Measurements from ENCODE around the gene VPS13D. TPM values are rescaled to one million over a fixed set of nuclear protein-coding genes. Genes with fewer than 3 reads are reported as not detected.

Gene VPS13D
- total RNA-seq, 1 experiment from 2014 or later: 31.6 TPM

DNA sequence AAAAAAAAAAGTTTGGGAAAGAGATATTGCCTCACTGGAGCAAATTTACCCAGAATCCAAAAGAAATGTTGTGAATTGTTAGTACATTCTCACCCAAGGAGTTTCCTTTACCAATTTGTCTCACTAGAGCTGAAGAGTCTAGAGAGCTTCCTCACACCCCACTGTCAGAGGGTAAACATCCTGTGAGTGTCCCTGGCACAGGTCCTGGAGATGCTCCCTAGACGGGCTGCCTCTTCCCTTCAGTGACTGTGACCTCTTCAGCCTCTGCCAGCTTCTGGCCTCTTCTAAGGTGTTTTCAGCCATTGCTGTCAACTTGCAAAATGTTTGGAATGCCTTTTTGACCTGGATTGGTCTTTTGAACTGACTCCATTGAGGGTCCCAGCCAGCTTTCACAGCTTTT, 228.7 kb downstream of the VPS13D start (continued):
- TF ChIP-seq, protein P1, sequence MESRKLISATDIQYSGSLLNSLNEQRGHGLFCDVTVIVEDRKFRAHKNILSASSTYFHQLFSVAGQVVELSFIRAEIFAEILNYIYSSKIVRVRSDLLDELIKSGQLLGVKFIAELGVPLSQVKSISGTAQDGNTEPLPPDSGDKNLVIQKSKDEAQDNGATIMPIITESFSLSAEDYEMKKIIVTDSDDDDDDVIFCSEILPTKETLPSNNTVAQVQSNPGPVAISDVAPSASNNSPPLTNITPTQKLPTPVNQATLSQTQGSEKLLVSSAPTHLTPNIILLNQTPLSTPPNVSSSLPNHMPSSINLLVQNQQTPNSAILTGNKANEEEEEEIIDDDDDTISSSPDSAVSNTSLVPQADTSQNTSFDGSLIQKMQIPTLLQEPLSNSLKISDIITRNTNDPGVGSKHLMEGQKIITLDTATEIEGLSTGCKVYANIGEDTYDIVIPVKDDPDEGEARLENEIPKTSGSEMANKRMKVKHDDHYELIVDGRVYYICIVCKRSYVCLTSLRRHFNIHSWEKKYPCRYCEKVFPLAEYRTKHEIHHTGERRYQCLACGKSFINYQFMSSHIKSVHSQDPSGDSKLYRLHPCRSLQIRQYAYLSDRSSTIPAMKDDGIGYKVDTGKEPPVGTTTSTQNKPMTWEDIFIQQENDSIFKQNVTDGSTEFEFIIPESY (IDR thresholded peaks at IDR 0.05; ENCODE audit: extremely low read depth, insufficient replicate concordance, low read length): no peak
- no peak for TF ChIP-seq TCF7L2 (IDR thresholded peaks at IDR 0.05; ENCODE audit: borderline replicate concordance, extremely low read depth, insufficient read depth, insufficient read length)

DNA sequence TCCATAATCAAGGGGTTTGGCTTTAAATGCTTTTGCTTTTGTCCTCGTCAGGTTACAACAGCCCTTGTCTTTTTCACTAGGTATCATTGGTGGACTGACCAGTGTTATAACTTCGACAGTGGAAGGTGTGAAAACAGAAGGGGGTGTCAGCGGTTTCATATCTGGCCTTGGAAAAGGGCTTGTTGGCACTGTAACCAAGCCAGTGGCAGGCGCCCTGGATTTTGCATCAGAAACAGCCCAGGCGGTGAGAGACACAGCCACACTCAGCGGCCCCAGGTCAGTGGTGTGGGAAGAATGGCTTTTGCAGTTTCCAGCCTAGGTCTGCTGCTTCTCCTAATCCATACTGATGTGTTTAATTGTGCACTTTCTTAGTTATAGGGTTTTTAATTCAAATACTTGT, 230.3 kb downstream of the VPS13D start:
- ChIA-PET POLR2A (no interaction called here), CTCF (no interaction called here), RAD21 (ENCODE audit: low non-redundant PET in 1 of 2, low total read pairs in 2 of 2, uncharacterized antibody in 2 of 2, unreplicated experiment in 2 of 2) (no interaction called here)
- Histone ChIP-seq H2AFZ (ENCODE audit: low read depth, low read length, poor library complexity, severe bottlenecking) (no peak overlapping the region), H3K36me3 (ENCODE audit: control insufficient read depth in 1 of 2, insufficient read depth in 2 of 2, low read length in 2 of 2) (no peaks in the 10 kb centered on the region), H3K4me1 (ENCODE audit: control insufficient read depth in 1 of 2, insufficient read depth in 2 of 2, low read length in 2 of 2) (peaks cover 6 to 31% of the 10 kb centered on the region in 2 experiments; a peak in 3 of 4 replicates), H3K4me3 (replicated peaks in 1 of 2; ENCODE audit: low read depth in 1 of 2, low read length in 2 of 2) (no peak overlapping the region), H3K9me3 (ENCODE audit: control insufficient read depth in 1 of 2, insufficient read depth in 1 of 2, low read depth in 1 of 2, low read length in 2 of 2) (no peaks in the 10 kb centered on the region), H3K4me2 (ENCODE audit: low read length) (no peak overlapping the region), H3K27ac (ENCODE audit: low read depth, low read length) (no peak overlapping the region), H3K27me3 (ENCODE audit: insufficient read depth, low read length) (no peaks in the 10 kb centered on the region), H3K9ac (ENCODE audit: low read length) (no peak overlapping the region), H3K79me2 (ENCODE audit: insufficient read depth, low read length) (no peaks in the 10 kb centered on the region), H4K20me1 (ENCODE audit: insufficient read depth) (no peaks in the 10 kb centered on the region), H3K9me2 (ENCODE audit: insufficient read depth) (no peaks in the 10 kb centered on the region)
- no TSS peak for BruUV-seq (replicated peaks)
- intact Hi-C loops (cut with micrococcal nuclease): no loop called here
- DNase-seq (ENCODE audit: low read depth, low spot score): no peak
- ATAC-seq: no peak
- TF ChIP-seq, protein P2, sequence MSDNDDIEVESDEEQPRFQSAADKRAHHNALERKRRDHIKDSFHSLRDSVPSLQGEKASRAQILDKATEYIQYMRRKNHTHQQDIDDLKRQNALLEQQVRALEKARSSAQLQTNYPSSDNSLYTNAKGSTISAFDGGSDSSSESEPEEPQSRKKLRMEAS (IDR thresholded peaks at IDR 0.05): no peak
- TF ChIP-seq, protein P3, sequence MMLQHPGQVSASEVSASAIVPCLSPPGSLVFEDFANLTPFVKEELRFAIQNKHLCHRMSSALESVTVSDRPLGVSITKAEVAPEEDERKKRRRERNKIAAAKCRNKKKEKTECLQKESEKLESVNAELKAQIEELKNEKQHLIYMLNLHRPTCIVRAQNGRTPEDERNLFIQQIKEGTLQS (IDR thresholded peaks at IDR 0.05): no peak
- TF ChIP-seq CBX3 (IDR thresholded peaks at IDR 0.05; ENCODE audit: low read depth) (no peak), ZFX (IDR thresholded peaks at IDR 0.05) (no peak), POLR2A (IDR thresholded peaks at IDR 0.05; ENCODE audit: borderline replicate concordance, extremely low read depth, insufficient read depth, insufficient read length) (no peak), CEBPB (IDR thresholded peaks at IDR 0.05; ENCODE audit: low read depth) (no peak), POLR2AphosphoS5 (IDR thresholded peaks at IDR 0.05; ENCODE audit: low read depth, low read length) (no peak), EZH2phosphoT487 (IDR thresholded peaks at IDR 0.05; ENCODE audit: borderline replicate concordance) (no peak), SIN3A (IDR thresholded peaks at IDR 0.05; ENCODE audit: low read depth) (no peak), ZNF274 (IDR thresholded peaks at IDR 0.05; ENCODE audit: low read depth, low read length) (no peak), EZH2 (IDR thresholded peaks at IDR 0.05) (no peak), FOSL1 (IDR thresholded peaks at IDR 0.05; ENCODE audit: low read depth) (no peak), JUND (IDR thresholded peaks at IDR 0.05) (no peak), TCF7L2 (IDR thresholded peaks at IDR 0.05; ENCODE audit: borderline replicate concordance, extremely low read depth, insufficient read depth, insufficient read length) (no peak), YY1 (IDR thresholded peaks at IDR 0.05; ENCODE audit: extremely low read depth, insufficient replicate concordance, low read depth, low read length) (no peak)
- TF ChIP-seq, protein P1 (IDR thresholded peaks at IDR 0.05; ENCODE audit: extremely low read depth, insufficient replicate concordance, low read length): no peak
- TF ChIP-seq, protein P4, sequence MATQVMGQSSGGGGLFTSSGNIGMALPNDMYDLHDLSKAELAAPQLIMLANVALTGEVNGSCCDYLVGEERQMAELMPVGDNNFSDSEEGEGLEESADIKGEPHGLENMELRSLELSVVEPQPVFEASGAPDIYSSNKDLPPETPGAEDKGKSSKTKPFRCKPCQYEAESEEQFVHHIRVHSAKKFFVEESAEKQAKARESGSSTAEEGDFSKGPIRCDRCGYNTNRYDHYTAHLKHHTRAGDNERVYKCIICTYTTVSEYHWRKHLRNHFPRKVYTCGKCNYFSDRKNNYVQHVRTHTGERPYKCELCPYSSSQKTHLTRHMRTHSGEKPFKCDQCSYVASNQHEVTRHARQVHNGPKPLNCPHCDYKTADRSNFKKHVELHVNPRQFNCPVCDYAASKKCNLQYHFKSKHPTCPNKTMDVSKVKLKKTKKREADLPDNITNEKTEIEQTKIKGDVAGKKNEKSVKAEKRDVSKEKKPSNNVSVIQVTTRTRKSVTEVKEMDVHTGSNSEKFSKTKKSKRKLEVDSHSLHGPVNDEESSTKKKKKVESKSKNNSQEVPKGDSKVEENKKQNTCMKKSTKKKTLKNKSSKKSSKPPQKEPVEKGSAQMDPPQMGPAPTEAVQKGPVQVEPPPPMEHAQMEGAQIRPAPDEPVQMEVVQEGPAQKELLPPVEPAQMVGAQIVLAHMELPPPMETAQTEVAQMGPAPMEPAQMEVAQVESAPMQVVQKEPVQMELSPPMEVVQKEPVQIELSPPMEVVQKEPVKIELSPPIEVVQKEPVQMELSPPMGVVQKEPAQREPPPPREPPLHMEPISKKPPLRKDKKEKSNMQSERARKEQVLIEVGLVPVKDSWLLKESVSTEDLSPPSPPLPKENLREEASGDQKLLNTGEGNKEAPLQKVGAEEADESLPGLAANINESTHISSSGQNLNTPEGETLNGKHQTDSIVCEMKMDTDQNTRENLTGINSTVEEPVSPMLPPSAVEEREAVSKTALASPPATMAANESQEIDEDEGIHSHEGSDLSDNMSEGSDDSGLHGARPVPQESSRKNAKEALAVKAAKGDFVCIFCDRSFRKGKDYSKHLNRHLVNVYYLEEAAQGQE (IDR thresholded peaks at IDR 0.05; ENCODE audit: low read depth): no peak

Measured in HCT116 (cell line).